Measurements from ENCODE around the gene RPTOR.

Gene RPTOR

DNA sequence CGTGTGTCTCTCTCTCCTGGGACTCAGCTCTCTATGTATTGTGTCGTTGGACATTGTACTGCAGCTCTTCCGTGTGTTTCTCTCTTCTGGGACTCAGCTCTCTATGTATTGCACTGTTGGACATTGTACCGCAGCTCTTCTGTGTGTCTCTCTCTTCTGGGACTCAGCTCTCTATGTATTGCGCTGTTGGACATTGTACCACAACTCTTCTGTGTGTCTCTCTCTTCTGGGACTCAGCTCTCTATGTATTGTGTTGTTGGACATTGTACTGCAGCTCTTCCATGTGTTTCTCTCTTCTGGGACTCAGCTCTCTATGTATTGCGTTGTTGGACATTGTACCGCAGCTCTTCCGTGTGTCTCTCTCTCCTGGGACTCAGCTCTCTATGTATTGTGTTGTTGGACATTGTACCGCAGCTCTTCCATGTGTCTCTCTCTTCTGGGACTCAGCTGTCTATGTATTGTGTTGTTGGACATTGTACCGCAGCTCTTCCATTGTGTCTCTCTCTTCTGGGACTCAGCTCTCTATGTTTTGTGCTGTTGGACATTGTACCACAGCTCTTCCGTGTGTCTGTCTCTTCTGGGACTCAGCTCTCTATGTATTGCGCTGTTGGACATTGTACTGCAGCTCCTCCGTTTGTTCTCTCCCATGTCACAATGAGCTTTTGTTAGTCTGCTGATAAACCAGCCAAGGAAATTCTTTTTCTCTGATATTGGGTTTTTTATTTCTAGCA lies 84.8 kb downstream of the RPTOR start:
- peaks cover 0 to 12% of the 10 kb centered on the region in 2 donors for H3K36me3 ChIP-seq (ENCODE audit: control insufficient read depth in 1 of 2, insufficient read depth in 2 of 2, low read length in 2 of 2)
- H3K4me1 ChIP-seq (ENCODE audit: control insufficient read depth in 1 of 2, insufficient read depth in 2 of 2, low read length in 2 of 2), result no peaks in the 10 kb centered on the region
- H3K27me3 ChIP-seq (ENCODE audit: control insufficient read depth in 1 of 2, insufficient read depth in 2 of 2, low read length in 2 of 2), result no peaks in the 10 kb centered on the region
- H3K4me3 ChIP-seq (ENCODE audit: low read depth in 1 of 2, low read length in 2 of 2), result no peak overlapping the region
- no peak overlapping the region for H3K27ac ChIP-seq (ENCODE audit: low read depth, low read length)
- H3K9me3 ChIP-seq (ENCODE audit: control insufficient read depth in 1 of 2, low read length in 2 of 2), result no peaks in the 10 kb centered on the region
- H3K9ac ChIP-seq (ENCODE audit: low read depth in 1 of 2, low read length in 2 of 2), result no peak overlapping the region

DNA sequence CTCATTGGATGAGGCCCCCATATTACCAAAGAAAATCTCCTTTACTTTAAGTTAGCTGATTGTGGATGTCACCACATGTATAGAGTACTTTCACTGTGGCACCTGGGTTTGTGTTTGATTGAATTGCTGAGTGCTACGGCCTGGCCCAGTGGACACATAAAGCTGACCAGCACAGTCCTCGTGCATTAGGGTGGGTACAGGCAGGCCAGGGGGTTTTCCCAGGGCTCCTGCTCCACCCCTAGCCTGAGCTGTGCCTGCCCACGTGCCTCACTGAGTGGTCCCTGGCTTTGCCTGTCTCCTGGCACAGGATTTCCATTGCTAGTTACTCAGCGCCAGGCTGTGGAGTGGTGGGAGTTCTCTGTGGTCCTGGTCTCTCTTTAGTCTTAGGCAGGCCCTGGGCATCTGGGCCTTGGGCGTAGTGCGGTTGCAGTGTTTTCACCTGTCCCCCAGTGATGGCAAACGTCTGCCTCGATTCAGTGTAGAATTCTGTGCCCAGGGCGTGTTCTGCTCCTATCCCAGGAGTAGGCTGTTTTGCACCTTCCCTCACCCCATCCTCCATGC lies 86.0 kb downstream of the RPTOR start:
- Histone ChIP-seq H3K9ac (ENCODE audit: low read depth in 1 of 2, low read length in 2 of 2) (no peak overlapping the region), H3K4me3 (ENCODE audit: low read depth in 1 of 2, low read length in 2 of 2) (no peak overlapping the region), H3K27me3 (ENCODE audit: control insufficient read depth in 1 of 2, insufficient read depth in 2 of 2, low read length in 2 of 2) (no peaks in the 10 kb centered on the region), H3K36me3 (ENCODE audit: control insufficient read depth in 1 of 2, insufficient read depth in 2 of 2, low read length in 2 of 2) (peaks cover 0 to 12% of the 10 kb centered on the region in 2 donors), H3K4me1 (ENCODE audit: control insufficient read depth in 1 of 2, insufficient read depth in 2 of 2, low read length in 2 of 2) (no peaks in the 10 kb centered on the region), H3K27ac (ENCODE audit: low read depth, low read length) (no peak overlapping the region), H3K9me3 (ENCODE audit: control insufficient read depth in 1 of 2, low read length in 2 of 2) (no peaks in the 10 kb centered on the region)

GRCh38 chr17:80631142-80632045 lies 86.8 kb downstream of the RPTOR start:
- H3K4me3 ChIP-seq (ENCODE audit: low read depth in 1 of 2, low read length in 2 of 2), result no peak overlapping the region

DNA sequence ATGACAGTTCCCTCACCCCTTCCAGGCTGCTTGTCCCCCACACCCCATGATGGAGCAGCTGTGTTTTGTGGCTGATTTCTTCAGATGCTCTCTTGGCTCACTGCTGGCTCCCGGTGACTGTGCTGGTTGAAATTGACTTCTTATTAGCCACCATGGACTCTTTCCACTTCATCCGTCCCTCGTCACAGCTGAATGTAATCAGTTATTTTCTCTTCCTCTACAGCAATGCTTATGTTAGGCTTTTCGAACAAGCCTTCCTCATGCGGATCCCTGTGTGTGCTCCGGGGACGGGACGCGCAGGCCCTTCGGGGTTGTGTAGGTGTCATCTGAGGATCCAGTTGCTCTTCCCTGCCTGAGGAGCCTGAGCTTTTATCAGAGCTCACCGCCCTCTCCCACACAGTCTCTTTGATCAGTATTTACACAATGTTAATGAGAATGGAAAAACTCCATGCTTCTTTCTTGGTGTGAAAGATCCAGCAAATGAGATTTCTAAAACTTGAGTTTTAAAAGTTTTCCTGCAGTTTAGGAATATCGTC lies 87.5 kb downstream of the RPTOR start:
- Histone ChIP-seq H3K4me1 (ENCODE audit: control insufficient read depth in 1 of 2, insufficient read depth in 2 of 2, low read length in 2 of 2) (no peaks in the 10 kb centered on the region), H3K36me3 (ENCODE audit: control insufficient read depth in 1 of 2, insufficient read depth in 2 of 2, low read length in 2 of 2) (peaks cover 0 to 4% of the 10 kb centered on the region in 2 donors), H3K27ac (ENCODE audit: low read depth, low read length) (no peak overlapping the region), H3K9me3 (ENCODE audit: control insufficient read depth in 1 of 2, low read length in 2 of 2) (no peaks in the 10 kb centered on the region), H3K27me3 (ENCODE audit: control insufficient read depth in 1 of 2, insufficient read depth in 2 of 2, low read length in 2 of 2) (no peaks in the 10 kb centered on the region), H3K9ac (ENCODE audit: low read depth in 1 of 2, low read length in 2 of 2) (no peak overlapping the region), H3K4me3 (ENCODE audit: low read depth in 1 of 2, low read length in 2 of 2) (no peak overlapping the region)

More at GRCh38 chr17:80631142-80632045, 86.8 kb downstream of the RPTOR start:
- Histone ChIP-seq H3K4me1 (ENCODE audit: control insufficient read depth in 1 of 2, insufficient read depth in 2 of 2, low read length in 2 of 2) (no peaks in the 10 kb centered on the region), H3K27me3 (ENCODE audit: control insufficient read depth in 1 of 2, insufficient read depth in 2 of 2, low read length in 2 of 2) (no peaks in the 10 kb centered on the region), H3K9me3 (ENCODE audit: control insufficient read depth in 1 of 2, low read length in 2 of 2) (no peaks in the 10 kb centered on the region), H3K27ac (ENCODE audit: low read depth, low read length) (no peak overlapping the region), H3K9ac (ENCODE audit: low read depth in 1 of 2, low read length in 2 of 2) (no peak overlapping the region), H3K36me3 (ENCODE audit: control insufficient read depth in 1 of 2, insufficient read depth in 2 of 2, low read length in 2 of 2) (peaks cover 0 to 8% of the 10 kb centered on the region in 2 donors)

- no peak overlapping the region for H3K27ac ChIP-seq (ENCODE audit: low read depth, low read length)
- peaks cover 0 to 4% of the 10 kb centered on the region in 2 donors for H3K36me3 ChIP-seq (ENCODE audit: control insufficient read depth in 1 of 2, insufficient read depth in 2 of 2, low read length in 2 of 2)
- H3K27me3 ChIP-seq (ENCODE audit: control insufficient read depth in 1 of 2, insufficient read depth in 2 of 2, low read length in 2 of 2), result no peaks in the 10 kb centered on the region
- no peak overlapping the region for H3K4me3 ChIP-seq (ENCODE audit: low read depth in 1 of 2, low read length in 2 of 2)
- H3K4me1 ChIP-seq (ENCODE audit: control insufficient read depth in 1 of 2, insufficient read depth in 2 of 2, low read length in 2 of 2), result no peaks in the 10 kb centered on the region
- no peaks in the 10 kb centered on the region for H3K9me3 ChIP-seq (ENCODE audit: control insufficient read depth in 1 of 2, low read length in 2 of 2)
- no peak overlapping the region for H3K9ac ChIP-seq (ENCODE audit: low read depth in 1 of 2, low read length in 2 of 2)
Measured at GRCh38 chr17:80633207-80633606, 88.6 kb downstream of the RPTOR start.

DNA sequence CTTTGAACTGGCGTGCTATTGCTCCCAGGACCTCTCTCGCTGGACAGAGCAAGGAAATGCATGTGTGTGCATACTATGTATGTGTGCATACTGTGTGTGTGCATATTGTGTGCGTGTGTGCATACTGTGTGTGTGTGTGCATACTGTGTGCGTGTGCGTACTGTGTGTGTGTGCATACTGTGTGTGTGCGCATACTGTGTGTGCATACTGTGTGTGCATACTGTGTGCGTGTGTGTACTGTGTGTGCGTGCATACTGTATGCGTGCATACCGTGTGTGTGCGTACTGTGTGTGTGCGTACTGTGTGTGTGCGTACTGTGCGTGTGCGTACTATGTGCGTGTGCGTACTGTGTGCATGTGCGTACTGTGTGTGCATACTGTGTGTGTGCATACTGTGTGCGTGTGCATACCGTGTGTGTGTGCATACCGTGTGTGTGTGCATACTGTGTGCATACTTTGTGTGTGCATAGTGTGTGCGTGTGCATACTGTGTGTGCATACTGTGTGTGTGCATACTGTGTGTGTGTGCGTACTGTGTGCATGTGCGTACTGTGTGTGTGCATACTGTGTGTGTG lies 89.4 kb downstream of the RPTOR start:
- Histone ChIP-seq H3K27ac (ENCODE audit: low read depth, low read length) (no peak overlapping the region), H3K36me3 (ENCODE audit: control insufficient read depth in 1 of 2, insufficient read depth in 2 of 2, low read length in 2 of 2) (peaks cover 0 to 4% of the 10 kb centered on the region in 2 donors), H3K4me3 (ENCODE audit: low read depth in 1 of 2, low read length in 2 of 2) (no peak overlapping the region), H3K9ac (ENCODE audit: low read depth in 1 of 2, low read length in 2 of 2) (no peak overlapping the region), H3K27me3 (ENCODE audit: control insufficient read depth in 1 of 2, insufficient read depth in 2 of 2, low read length in 2 of 2) (no peaks in the 10 kb centered on the region), H3K9me3 (ENCODE audit: control insufficient read depth in 1 of 2, low read length in 2 of 2) (no peaks in the 10 kb centered on the region), H3K4me1 (ENCODE audit: control insufficient read depth in 1 of 2, insufficient read depth in 2 of 2, low read length in 2 of 2) (no peaks in the 10 kb centered on the region)

DNA sequence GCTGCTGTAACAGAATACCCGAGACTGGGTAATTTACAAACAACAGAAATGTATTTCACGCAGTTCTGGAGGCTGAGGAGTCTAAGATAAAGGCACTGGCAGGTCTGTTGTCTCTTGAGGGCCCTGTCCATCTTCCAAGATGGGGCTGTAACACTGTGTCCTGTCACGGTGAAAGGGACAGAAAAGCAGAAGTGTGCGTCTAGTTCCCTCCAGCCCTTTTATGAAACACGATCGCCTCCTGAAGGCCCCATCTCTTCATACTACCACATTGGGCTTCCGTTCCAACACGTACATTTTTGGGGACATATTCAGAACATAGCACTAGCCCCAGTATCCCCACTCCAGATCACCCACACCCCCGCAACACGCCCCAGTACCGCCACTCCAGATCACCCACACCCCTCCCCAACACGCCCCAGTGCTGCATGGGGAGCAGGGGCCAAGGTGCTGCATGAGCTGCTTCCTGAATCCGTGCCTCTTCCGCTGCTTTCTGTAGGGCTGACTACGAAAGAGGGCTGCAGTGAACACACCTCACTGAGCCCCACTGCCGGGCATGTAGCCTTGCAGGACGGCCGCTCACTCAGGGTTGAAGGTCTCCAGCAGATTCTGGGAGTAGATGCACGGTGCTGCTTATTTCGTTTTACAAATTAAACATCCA lies 91.9 kb downstream of the RPTOR start:
- Histone ChIP-seq H3K4me1 (ENCODE audit: control insufficient read depth in 1 of 2, insufficient read depth in 2 of 2, low read length in 2 of 2) (no peaks in the 10 kb centered on the region), H3K9me3 (ENCODE audit: control insufficient read depth in 1 of 2, low read length in 2 of 2) (no peaks in the 10 kb centered on the region), H3K4me3 (ENCODE audit: low read depth in 1 of 2, low read length in 2 of 2) (no peak overlapping the region), H3K27ac (ENCODE audit: low read depth, low read length) (no peak overlapping the region), H3K36me3 (ENCODE audit: control insufficient read depth in 1 of 2, insufficient read depth in 2 of 2, low read length in 2 of 2) (peaks cover 0 to 4% of the 10 kb centered on the region in 2 donors), H3K9ac (ENCODE audit: low read depth in 1 of 2, low read length in 2 of 2) (no peak overlapping the region), H3K27me3 (ENCODE audit: control insufficient read depth in 1 of 2, insufficient read depth in 2 of 2, low read length in 2 of 2) (no peaks in the 10 kb centered on the region)

GRCh38 chr17:80637048-80637781 lies 92.6 kb downstream of the RPTOR start:
- Histone ChIP-seq H3K36me3 (ENCODE audit: control insufficient read depth in 1 of 2, insufficient read depth in 2 of 2, low read length in 2 of 2) (peaks cover 0 to 4% of the 10 kb centered on the region in 2 donors), H3K4me3 (ENCODE audit: low read depth in 1 of 2, low read length in 2 of 2) (no peak overlapping the region), H3K9me3 (ENCODE audit: control insufficient read depth in 1 of 2, low read length in 2 of 2) (no peaks in the 10 kb centered on the region), H3K27me3 (ENCODE audit: control insufficient read depth in 1 of 2, insufficient read depth in 2 of 2, low read length in 2 of 2) (no peaks in the 10 kb centered on the region), H3K4me1 (ENCODE audit: control insufficient read depth in 1 of 2, insufficient read depth in 2 of 2, low read length in 2 of 2) (no peaks in the 10 kb centered on the region), H3K9ac (ENCODE audit: low read depth in 1 of 2, low read length in 2 of 2) (no peak overlapping the region), H3K27ac (ENCODE audit: low read depth, low read length) (no peak overlapping the region)

- no peak overlapping the region for H3K4me3 ChIP-seq (ENCODE audit: low read depth in 1 of 2, low read length in 2 of 2)
- no peaks in the 10 kb centered on the region for H3K9me3 ChIP-seq (ENCODE audit: control insufficient read depth in 1 of 2, low read length in 2 of 2)
- peaks cover 0 to 5% of the 10 kb centered on the region in 2 donors for H3K36me3 ChIP-seq (ENCODE audit: control insufficient read depth in 1 of 2, insufficient read depth in 2 of 2, low read length in 2 of 2)
- H3K4me1 ChIP-seq (ENCODE audit: control insufficient read depth in 1 of 2, insufficient read depth in 2 of 2, low read length in 2 of 2), result no peaks in the 10 kb centered on the region
- H3K27me3 ChIP-seq (ENCODE audit: control insufficient read depth in 1 of 2, insufficient read depth in 2 of 2, low read length in 2 of 2), result no peaks in the 10 kb centered on the region
- no peak overlapping the region for H3K27ac ChIP-seq (ENCODE audit: low read depth, low read length)
- H3K9ac ChIP-seq (ENCODE audit: low read depth in 1 of 2, low read length in 2 of 2), result no peak overlapping the region
Measured at GRCh38 chr17:80639658-80640057, 95.0 kb downstream of the RPTOR start.
